Astrocyte of the cerebellum (primary cell): ENCODE results near the gene PRKCA.
"Not testable (repeated sequence)": the region's sequence is repeated elsewhere in the genome, so short reads cannot be mapped to it uniquely, and the experiment has no call there.

Experiments used
- DNase-seq: peaks from one replicate; pipeline ENCODE4 v3.0.0-alpha.2; 2011; ENCODE audit warnings: low read depth
- H3K4me3 ChIP-seq: 2 replicates; pipeline ENCODE4 v1.5.1; 2011; ENCODE audit warnings: mild to moderate bottlenecking, low read depth, low read length, moderate library complexity
- in situ Hi-C: cut with HindIII; loops from 2 replicates; pipeline ENCODE4 v1.10.0; 2017; ENCODE audit warnings: low sequenced_read_pairs
- TF ChIP-seq, protein P1 (sequence below): IDR thresholded peaks from 2 replicates; pipeline ENCODE4 v1.5.1; 2012; ENCODE audit warnings: low read length, low read depth, moderate library complexity, mild to moderate bottlenecking; ENCODE audit errors: missing control alignments

PRKCA gene

DNA sequence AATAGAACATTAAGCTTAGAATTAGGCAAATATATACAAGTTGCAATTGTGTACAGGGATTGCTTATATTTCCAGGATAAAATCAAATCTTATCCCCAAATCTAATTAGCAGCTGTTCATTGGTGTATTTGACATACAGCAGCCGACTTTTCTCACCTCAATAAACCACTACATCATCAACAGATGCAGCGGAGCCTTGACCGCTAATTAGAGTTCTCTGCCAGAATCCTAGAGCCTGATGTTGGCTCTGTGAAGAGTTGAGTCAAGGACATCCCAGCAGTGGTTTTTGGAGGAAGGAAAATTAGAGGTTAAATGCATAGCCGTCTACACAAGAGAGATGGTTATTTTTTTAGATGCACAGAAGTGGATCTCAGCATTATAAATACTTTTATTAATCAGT, 310.6 kb downstream of the PRKCA start:
- TF ChIP-seq, protein P1, sequence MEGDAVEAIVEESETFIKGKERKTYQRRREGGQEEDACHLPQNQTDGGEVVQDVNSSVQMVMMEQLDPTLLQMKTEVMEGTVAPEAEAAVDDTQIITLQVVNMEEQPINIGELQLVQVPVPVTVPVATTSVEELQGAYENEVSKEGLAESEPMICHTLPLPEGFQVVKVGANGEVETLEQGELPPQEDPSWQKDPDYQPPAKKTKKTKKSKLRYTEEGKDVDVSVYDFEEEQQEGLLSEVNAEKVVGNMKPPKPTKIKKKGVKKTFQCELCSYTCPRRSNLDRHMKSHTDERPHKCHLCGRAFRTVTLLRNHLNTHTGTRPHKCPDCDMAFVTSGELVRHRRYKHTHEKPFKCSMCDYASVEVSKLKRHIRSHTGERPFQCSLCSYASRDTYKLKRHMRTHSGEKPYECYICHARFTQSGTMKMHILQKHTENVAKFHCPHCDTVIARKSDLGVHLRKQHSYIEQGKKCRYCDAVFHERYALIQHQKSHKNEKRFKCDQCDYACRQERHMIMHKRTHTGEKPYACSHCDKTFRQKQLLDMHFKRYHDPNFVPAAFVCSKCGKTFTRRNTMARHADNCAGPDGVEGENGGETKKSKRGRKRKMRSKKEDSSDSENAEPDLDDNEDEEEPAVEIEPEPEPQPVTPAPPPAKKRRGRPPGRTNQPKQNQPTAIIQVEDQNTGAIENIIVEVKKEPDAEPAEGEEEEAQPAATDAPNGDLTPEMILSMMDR, result no peak
- in situ Hi-C loops, result no loop called here
- no peak for DNase-seq
- no peak overlapping the region for H3K4me3 ChIP-seq

DNA sequence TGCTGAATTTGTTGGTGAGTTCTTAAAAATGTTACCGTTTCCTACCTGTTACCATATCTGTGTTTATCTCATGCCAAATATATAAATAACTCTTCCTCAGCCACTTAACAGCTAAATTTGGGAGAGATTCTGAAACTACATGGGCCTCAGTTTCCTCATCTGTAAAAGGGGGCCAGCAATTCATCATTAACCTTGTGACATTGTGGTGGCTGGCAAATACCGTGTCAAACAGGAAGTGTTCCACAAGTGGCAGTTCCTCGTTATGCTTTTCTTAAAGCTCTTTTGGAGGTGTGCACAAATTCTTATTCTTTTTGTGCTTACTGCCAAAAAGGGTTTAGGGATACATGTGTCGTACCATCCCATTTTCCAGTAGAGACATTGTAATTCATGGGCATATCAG, 312.1 kb downstream of the PRKCA start:
- DNase-seq, result no peak
- TF ChIP-seq, protein P1, result no peak
- in situ Hi-C loops, result no loop called here
- no peak overlapping the region for H3K4me3 ChIP-seq

DNA sequence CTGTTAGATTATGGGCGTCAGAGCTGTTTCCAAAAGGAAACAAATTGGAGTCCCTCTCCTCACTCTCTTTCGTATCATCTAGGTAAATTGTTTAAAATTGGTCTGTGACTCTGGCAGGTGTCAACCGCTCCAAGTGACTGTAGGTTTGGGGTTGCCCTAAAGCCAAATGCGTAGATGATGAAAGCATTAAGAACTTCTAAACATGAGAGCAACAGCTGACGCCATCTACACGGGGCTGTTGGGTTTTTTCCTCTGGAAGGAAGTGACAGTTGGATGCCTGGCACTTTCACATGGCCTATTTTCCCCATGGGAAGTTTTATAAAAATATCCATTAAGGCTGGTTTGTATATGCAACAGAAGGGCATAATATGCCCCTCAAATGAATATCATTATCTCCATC, 316.8 kb downstream of the PRKCA start:
- no peak overlapping the region for H3K4me3 ChIP-seq
- TF ChIP-seq, protein P1, result no peak
- in situ Hi-C loops, result no loop called here
- no peak for DNase-seq

DNA sequence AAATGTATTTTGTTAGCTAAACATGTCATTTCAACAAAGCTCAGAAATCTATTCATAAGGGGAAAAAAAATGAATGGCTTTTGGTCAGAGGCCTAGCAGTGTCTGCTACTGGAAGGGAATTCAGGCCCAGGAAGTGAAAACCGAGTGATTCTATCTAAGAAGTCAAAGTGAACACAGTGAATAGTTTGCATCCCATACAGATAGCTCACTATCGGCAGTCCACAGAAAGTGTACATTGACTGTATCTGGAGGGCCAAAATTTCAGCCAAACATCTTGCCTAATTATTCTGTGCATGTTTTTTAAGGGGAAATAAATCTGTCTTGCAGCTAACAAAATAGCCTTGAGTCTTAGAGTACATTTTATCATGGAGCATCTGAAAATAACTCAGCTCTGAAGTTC, 318.1 kb downstream of the PRKCA start:
- H3K4me3 ChIP-seq, result no peak overlapping the region
- in situ Hi-C loops, result no loop called here
- TF ChIP-seq, protein P1, result no peak
- DNase-seq, result no peak

DNA sequence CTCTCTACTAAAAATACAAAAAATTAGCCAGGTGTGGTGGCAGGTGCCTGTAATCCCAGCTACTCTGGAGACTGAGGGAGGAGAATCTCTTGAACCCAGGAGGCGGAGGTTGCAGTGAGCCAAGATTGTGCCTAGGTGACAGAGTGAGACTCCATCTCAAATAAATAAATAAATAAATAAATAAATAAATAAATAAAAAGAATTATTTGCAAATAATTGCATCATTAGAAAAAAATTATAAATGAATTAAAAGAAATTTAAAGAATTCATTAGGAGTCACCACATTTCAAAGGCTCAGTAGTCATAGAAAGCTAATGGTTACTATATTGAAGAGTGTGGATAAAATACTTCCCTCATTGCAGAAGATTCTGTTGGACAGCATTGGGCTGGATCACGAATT, 322.2 kb downstream of the PRKCA start:
- DNase-seq, in situ Hi-C loops, H3K4me3 ChIP-seq: not testable (repeated sequence)

DNA sequence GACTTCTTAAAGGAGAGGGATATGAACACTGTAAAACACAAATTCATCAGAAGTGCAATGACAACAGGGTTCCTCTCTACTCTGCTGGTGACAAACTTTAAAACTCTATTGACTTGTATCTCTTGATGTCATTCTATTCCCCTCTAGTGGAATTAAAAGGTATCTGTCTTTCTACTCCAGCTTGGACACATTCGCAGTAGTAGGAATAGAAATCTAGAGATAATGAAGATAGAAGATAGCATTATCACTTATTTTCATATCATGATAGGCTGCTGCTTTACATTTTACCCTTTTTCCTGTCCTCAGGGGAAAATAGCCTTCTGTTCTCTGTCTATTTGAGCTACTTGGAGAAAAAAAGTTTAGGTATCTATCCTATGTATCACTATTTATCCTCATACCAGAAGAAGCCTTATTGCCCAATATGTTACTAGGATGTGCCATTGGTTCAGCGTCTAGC, 322.9 kb downstream of the PRKCA start:
- TF ChIP-seq, protein P1, result peak; percentile 41
- DNase-seq, result no peak
- no peak overlapping the region for H3K4me3 ChIP-seq
- in situ Hi-C loops, result no loop called here

DNA sequence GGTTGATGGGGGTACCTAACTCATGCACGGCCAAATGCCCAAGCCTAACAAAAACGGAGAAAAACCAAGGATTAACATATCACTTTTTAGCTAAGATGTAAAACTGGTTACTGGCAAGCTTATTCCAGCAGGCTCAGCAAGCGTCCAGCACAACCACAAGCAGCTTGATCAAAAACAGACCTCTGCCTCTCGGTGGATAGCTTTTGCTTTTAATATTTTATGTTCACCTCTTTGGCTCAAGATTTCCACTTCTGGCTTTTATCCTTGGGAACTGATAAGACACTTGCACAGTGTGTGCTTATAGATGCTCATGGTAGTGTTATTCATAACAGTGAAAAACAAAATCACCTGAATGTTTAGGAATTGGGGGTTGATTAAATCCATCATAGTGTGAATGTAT, 325.6 kb downstream of the PRKCA start:
- DNase-seq, result no peak
- TF ChIP-seq, protein P1, result no peak
- no peak overlapping the region for H3K4me3 ChIP-seq
- in situ Hi-C loops, result no loop called here
